CD4-positive, alpha-beta T cell treated with Interleukin-2 at 100 ng/mL for 4 hours (primary cell): ENCODE data around the gene BLOC1S3.
"Not testable (repeated sequence)": the region's sequence is repeated elsewhere in the genome, so short reads cannot be mapped to it uniquely, and the experiment has no call there.

Experiments used
- DNase-seq: peaks from one replicate; pipeline ENCODE4 v3.0.0-alpha.2; 2020; ENCODE audit warnings: low spot score

BLOC1S3 gene

DNA sequence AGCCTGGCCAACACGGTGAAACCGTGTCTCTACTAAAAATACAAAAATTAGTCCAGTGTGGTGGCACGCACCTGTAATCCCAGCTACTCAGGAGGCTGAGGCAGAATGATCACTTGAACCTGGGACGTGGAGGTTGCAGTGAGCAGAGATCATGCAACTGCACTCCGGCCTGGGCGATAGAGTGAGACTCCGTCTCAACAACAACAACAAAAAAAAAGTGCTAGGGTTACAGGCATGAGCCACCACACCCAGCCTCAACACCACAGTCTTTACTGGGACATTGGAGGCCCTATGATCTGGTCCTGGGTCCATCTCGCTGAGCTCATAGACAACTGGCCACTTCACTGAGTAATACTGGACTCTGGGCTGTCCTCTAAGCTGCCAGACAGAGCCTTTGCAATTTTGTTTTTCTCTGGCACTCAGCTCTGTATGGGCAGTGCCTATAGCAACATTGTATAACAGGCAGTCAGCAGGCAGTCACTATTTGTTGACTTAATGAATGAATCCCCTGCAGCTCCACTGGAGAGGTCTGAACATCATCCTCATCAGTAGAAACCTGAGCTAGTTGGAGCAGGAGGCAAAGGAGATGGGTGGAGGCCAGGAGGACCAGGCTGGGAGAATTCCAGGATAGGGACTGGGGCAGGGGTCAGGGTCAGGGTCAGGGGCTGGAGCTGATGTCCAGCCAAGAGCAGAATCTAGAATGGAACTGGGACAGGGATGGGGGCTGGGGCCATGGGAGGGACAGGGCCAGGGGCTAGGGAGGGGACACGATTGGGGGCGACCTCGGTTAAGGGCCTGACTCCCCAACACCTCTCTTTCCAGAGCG is 8.1 kb downstream of the BLOC1S3 start:
- DNase-seq: no peak

DNA sequence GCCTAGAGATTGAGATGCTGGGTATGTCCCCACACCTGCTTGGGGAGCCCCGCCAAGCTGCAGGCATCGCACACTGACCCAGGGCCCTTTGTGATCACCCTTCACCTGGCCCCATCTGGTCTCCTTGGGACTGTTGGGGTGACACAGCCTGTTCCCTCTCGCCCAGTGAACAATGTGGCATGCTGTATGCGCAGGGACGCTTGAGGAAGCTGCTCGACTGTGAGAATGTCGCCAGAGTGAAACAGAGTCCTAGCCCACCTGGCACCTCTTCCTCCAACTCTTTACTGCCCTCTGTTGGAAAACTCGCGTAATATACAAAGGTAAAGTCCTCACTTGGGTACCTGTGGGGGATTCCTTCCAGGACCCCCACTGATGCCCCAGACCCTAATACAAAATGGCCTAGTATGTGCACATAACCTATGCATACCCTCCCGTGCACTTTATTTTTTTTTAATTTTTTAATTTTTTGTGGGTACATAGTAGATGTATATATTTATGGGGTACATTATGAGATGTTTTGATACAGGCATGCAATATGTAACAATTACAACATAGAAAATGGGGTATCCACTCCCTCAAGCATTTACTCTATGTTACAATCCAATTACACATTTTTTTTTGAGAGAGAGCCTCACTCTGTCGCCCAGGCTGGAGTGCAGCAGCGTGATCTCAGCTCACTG is 9.0 kb downstream of the BLOC1S3 start:
- DNase-seq: peak; percentile 59

DNA sequence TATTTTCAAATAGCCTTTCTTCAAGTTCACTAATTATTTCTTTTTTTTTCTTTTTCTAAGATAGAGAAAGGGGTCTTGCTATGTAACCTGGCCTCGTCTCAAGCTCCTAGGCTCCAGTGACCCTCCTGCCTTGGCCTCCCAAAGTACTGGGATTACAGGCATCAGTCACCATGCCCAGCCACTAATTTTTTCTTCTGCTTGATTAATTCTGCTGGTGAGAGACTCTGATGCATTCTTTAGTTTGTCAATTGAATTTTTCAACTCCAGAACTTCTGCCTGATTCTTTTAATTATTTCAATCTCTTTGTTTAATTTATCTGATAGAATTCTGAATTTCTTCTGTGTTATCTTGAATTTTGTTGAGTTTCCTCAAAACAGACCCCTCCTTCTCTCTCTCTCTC is 11.4 kb downstream of the BLOC1S3 start:
- no peak for DNase-seq

DNA sequence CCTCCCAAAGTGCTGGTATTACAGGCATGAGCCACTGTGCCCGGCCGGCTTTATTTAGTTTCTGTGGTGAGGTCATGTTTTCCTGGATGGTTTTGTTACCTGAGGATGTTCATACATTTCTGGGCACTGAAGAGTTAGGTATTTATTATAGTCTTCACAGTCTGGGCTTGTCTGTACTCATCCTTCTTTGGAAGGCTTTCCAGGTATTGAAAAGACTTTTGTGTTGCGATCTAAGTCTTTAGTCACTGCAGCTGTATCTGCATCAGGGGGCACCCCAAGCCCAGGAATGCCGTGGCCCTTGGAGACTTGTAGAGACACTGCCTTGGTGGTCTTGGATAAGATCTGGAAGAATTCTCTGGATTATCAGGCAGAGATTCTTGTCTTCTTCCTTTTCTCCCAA is 12.8 kb downstream of the BLOC1S3 start:
- no peak for DNase-seq

DNA sequence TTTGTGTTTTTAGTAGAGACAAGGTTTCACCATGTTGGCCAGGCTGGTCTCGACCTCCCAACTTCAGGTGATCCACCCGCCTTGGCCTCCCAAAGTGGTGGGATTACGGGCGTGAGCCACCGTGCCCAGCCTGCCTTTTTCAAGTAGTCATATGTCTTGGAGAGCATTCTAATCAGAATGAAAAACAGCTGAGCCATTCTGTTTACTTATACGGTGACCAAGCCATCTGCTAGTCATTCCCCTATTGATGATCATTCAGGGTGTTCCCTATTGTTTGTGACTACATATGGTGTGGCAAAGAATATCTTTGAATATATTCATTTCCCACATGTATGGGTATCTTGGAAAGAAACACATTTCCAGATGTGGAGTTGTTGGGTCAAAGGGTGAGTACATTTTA is 17.2 kb downstream of the BLOC1S3 start:
- no peak for DNase-seq

DNA sequence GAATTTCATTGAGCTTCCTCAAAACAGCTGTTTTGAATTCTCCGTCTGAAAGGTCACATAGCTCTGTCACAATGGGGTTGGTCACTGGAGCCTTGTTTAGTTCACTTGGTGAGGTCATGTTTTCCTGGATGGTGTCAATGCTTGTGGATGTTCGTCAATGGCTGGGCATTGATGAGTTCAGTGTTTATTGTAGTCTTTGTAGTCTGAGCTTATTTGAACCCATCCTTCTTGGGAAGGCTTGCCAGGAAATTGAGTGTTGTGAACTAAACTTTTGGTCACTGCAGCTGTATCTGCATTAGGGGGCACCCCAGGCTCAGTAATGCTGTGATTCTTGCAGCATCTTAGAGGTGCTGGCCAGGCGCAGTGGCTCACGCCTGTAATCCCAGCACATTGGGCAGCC is 22.0 kb downstream of the BLOC1S3 start:
- no peak for DNase-seq

DNA sequence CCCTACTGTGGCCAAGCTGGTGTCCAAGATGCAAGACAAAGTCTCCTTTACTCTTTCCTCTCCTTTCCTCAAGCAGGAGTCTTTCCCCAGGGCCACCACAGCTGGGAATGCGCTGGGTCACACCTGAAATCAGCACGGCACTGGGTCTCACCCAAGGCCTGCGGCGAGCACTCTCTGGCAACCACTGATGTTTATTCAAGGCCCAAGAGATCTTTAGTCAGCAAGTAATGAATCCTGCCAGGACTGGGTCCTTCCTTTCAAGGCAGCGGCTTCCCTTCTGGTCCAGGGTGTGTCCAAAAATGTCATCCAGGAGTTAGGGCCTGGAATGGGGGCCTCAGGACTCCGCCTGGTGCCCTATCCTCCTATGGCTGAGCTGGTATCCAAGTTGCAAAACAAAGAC is 24.1 kb downstream of the BLOC1S3 start:
- DNase-seq: no peak

DNA sequence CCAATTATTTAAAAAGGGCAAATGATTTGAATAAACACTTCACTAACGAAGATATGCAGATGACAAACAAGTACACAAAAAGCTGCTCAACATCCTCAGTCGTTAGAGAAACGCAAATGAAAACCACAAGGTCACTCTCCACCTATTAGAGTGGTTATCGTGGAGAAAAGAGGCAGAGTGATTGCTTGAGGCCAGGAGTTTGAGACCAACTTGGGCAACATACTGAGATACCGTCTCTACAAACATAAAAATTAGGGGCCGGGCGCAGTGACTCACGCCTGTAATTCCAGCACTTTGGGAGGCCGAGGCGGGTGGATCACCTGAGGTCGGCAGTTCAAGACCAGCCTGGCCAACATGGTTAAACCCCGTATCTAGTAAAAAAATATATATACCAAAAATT is 27.2 kb downstream of the BLOC1S3 start:
- DNase-seq: no peak

DNA sequence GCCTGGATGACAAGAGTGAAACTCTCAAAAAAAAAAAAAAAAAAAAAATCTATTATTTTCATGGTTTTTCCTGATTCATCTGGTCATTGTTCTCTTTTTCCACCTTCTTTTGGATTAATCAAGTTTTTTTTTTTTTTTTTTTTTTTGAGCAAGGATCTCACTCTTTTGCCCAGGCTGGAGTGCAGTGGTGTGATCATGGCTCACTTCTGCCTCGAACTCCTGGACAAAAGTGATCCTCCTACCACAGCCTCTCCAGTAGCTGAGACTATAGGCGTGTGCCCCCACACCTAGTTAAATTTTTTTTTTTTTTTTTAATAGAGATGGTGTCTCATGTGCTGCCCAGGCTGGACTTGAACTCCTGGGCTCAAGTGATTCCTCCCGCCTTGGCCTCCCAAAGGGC is 27.7 kb downstream of the BLOC1S3 start:
- no peak for DNase-seq

DNA sequence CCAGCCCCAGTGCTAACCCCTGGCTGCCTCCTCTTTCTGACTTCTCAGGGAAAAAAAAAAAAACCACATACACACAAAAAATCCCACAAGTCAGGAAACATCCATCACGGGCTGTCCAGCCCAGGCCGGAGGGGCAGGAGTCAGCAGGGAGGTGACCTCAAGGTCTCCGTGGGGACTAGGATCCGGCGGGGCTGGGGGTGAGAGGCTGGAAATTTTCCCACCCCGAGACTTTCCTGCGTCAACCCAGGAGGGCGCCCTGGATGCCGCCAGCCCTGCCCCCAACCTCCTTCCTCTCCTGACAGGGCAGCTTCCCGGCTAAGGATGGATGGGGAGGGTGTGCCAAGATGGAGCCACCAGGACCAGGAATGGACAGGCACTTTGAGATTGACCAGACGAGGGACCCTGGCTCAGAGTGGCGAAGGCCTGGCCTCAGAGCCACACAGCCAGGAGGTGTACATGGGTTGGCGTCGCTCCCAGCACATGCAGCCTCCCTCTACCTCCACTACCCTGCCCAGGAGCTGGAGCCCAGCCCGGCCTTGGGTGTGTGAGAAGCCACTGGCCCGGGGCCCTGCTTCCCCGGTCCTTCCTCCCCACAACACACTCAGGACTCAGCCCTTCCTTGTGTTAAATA is 33.3 kb downstream of the BLOC1S3 start:
- DNase-seq: no peak

DNA sequence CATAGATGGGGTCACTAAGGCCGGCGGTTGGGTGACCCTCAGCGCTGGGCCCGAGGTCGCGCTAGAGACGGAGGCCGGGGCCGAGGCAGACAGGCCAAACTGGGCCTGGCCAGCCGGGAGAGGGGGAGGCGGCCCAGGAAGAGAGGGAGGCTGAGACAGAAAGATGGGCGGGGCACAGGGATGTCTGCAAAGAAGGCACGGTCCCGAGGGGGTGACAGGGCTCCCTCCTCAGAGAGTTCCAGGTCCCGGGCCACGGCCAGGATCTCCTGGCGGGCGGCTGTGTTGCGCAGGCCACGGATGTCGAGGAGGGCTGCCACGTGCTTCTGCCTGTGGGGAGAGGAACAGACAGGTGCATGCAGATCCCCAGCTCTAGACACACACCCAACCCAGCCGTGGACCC is 34.4 kb downstream of the BLOC1S3 start:
- DNase-seq: no peak

DNA sequence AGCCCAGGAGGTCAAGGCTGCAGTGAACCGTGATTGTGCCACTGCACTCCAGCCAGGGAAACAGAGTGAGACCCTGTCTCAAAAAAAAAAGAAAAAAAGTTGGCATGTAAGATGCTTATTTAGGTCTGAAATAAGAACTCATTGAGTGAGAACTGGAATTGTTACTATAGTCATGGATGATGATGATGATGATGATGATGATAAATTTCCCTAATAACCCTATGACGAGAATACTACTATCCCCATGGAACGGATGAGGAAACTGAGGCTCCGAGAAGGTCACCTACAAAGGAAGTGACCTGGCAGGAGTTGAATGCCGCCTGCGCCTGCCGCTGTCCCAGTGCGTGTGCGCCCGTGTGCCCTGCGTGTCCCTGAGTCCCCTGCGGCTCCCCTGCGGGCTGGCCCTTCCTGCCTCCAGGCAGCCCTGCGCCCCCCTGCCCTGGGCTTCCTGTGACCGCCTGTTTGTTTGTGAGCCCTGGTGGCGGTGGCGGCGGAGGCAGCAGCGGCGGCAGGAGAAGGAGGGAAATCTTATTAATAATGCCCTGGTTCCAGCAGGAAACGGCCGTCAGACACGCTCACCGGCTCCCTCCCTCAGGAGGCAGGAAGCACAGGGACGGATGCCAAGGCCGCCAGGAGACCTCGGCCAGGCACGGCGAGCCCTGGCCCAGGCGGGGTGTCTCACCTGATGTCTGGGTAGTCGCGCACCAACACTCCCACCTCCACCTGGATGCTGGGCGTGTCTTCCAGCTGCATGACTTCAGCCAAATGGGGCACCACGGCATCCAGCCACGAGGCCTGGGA is 37.0 kb downstream of the BLOC1S3 start:
- DNase-seq: no peak

DNA sequence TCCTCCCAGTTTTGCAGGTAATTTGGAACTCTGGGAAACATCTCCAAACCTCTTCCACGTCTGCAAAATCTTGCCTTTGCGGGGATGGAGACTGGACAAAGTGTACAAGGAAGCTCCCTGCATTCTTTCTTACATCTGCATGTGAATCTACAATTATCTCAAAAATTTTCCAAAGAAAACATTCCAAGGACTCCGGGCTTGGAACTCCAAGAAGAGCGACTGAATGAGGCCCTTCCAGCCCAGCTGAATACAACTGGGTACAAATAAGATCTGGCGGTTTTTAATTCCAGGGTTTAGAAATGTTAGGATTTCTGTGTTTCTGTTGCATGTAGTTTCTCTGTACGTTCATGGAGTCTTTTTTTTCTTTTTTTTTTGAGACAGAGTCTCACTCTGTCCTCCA is 38.1 kb downstream of the BLOC1S3 start:
- DNase-seq: no peak

DNA sequence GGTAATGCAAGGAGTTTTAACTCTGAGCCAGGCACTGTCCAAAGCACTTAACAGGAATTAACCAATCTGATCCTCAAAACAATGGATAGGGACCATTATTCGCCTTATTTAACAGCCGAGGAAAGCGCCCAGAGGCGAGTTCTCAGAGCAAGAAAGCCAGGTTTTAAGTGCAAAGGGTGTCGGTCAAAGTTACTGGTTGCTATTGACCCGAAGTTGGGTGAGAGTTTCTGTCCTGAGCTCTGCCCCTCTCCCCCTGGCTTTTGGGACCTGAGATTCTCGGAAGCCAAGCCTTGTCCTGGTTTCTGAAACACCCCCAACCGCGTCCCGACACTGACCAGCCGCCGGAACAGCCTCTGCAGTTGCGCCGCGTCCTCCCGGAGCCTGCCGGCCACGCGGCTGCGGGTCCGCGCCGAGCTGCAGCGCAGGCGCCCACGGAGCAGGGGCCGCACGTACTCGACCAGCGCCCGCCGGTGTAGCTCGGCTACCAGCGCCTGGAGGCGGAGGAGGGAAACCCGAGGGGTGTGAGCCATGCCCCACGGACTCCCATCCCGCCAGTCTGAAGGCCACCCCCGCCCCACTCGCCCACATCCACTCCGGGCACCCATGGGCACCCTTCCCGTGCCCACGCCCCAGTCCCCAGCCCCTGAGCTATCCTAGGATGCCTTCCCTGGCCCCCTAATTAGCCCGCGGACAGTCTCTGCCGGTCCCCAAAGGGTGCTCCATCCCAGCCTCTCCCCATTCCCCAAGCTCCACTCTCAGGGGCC is 38.8 kb downstream of the BLOC1S3 start:
- DNase-seq: no peak

DNA sequence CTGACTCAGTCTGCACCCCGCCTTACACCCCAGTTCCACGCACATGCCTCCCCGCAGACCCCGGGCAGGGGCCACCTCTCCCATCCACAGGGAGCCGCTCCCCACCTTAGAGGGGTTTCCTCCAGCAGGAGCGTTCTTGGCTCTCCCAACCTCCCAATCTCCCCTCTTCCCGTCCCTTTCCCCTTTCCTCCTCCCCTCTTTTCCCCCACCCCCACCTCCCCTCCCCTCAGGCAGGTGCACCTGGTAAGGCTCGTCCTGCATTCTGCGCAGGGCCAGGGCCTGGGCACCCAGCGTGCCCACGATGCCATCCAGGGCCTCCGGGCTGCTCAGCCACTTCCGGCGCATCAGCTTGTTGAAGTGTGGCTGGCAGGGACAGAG is 39.4 kb downstream of the BLOC1S3 start:
- DNase-seq: no peak

DNA sequence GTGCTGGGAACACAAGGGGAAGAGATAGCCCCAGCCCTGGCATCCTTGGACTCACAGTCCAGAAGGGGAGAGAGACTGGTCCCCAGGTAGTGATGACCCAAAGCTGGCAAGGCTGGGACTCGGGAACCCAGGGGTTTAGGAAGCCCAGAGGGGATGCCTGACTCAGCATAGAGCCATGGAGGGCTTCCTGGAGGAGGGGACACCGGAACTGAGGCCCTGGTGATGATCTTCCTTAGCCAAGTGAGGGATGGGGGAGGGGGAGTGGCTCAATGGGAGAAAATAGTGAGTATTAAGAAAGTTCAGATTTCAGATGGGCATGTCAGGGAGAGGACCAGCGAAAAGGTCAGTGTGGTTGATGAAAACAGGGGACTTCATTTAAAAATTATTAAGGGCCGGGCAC is 39.8 kb downstream of the BLOC1S3 start:
- DNase-seq: no peak

DNA sequence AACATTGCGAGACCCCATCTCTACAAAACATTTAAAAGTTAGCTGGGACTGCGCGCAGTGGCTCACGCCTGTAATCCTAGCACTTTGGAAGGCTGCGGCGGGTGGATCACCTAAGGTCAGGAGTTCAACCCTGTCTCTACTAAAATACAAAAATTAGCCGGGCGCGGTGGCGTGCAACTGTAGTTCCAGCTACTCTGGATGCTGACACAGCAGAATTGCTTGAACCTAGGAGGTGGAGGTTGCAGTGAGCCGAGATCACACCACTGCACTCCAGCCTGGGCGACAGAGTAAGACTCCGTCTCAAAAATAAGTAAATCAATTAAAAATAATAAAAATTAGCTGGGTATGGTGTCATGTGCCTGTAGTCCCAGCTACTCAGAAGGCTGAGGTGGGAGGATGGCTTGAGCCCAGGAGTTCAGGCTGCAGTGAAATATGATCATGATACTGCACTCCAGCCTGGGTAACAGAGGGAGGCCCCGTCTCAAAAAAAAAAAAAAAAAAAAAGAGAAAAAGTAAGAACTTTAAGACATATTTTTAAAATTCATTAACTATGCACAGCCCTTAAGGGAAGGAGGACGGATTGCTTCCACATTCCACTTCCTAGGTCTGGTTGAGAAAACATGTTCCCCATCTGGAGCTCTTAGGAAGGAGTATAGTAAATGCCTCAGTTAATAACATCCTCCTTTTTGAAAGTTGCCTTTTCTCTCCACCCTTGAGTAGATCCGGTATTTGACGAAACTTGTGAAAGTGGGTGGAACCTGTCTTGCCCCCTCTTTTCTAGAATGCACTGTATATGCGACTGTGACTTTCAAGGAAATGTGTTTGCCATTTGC is 40.5 kb downstream of the BLOC1S3 start:
- DNase-seq: no peak

DNA sequence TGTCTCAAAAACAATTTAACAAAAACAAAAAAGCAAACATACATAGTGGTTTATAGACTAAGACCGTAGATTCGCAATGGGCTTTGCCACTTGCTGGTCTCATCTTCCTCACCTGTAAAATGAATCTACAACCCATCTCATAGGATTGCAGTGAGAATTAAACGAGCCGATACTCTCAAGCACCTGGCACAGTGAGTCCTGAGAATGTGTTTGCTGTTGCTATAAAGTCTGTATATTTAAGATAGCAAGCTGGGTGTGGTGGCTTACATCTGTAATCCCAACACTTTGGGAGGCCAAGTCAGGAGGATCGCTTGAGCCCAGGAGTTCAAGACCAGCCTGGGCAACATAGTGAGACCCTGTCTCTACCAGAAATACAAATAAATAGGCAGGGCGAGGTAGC is 44.1 kb downstream of the BLOC1S3 start:
- DNase-seq: no peak

DNA sequence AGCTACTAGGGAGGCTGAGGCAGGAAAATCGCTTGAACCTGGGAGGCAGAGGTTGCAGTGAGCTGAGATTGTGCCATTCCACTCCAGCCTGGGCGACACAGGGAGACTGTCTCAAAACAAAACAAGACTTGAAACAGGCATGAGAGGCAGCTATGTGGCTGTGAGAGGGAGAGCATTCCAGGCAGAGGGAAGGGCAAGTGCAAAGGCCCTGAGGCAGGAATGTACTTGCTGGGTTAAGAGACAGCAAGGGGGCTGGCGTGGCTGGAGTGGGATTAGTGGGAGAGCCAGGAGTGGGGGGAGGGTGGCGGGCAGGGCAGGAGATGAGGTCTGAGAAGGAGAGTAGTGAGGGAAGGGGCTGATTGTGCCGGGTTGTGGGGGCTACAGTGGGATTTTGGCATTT is 45.3 kb downstream of the BLOC1S3 start:
- no peak for DNase-seq

DNA sequence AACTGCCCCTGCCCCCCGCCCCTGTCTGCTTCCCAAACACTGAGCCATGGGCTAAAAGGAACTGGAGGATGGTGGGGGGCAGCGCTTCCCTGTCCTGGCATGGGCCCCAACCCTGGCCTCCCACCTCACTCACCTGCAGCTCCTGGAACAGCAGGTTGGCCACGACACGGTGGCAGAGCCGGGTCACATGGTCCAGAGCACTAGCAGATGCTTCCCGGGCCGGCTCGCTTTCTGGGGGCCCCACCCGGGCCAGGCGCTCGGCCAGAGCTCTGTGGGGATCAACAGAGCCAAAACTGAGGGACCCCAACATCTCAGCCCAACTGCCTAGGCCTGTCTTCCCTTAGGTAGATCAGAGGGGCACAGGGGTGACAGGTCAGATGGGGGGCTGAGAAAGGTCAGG is 46.1 kb downstream of the BLOC1S3 start:
- DNase-seq: no peak

DNA sequence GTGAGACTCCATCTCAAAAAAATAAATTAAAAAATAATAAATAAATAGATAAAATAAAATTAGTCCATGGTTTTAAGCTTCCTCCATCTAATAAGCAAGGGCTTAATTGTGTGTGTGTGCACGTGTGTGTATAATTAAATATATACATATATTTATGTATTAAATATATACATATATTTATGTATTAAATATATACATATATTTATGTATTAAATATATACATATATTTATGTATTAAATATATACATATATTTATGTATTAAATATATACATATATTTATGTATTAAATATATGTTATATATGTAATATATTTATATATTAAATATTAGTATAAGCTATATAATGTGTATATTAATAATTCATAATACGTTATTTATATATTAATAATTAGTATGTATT is 50.5 kb downstream of the BLOC1S3 start:
- not testable (repeated sequence) for DNase-seq
